Left ventricle myocardium inferior (tissue), 1 donor: ENCODE results near the gene CDC42BPA. TPM values are rescaled to one million over a fixed set of nuclear protein-coding genes. Genes with fewer than 3 reads are reported as not detected.

ENCODE experiments used
- DNase-seq: peaks from one replicate; pipeline ENCODE4 v3.0.0-alpha.2; 2020
- H3K27ac ChIP-seq: fragments of 200-600 bp; replicated peaks from 2 replicates; pipeline ENCODE4 v1.8.0; 2021
- H3K27me3 ChIP-seq: fragments of 200-600 bp; 2 replicates; pipeline ENCODE4 v1.8.0; 2021; ENCODE audit warnings: low read depth
- H3K36me3 ChIP-seq: fragments of 200-600 bp; 2 replicates; pipeline ENCODE4 v1.8.0; 2021
- H3K4me1 ChIP-seq: fragments of 200-600 bp; 2 replicates; pipeline ENCODE4 v1.8.0; 2021
- H3K4me3 ChIP-seq: fragments of 200-600 bp; 2 replicates; pipeline ENCODE4 v1.8.0; 2021; ENCODE audit warnings: mild to moderate bottlenecking, moderate library complexity
- H3K9me3 ChIP-seq: fragments of 200-600 bp; replicated peaks from 2 replicates; pipeline ENCODE4 v1.8.0; 2021
- CTCF ChIP-seq: fragments of 200-600 bp; IDR thresholded peaks from 2 replicates; pipeline ENCODE4 v1.8.0; 2021; ENCODE audit warnings: antibody characterized with exemption, mild to moderate bottlenecking, borderline replicate concordance
- intact Hi-C: fragments of 100-400 bp; cut with micrococcal nuclease; formaldehyde crosslinking; loops from one replicate; pipeline ENCODE4 v1.11.0; 2022
- total RNA-seq: library from RNA; stranded (reverse); fragmentation: NEBNext Ultra II Directional; extraction: Animal tissue kit (Norgen Biotek cat#: 25700); gene quantifications from one replicate; pipeline ENCODE4 v1.2.1, GENCODE V29; 2021
- donor health status: DM: no; HTN: yes; CAD: no; lungs with severe emphysema.

CDC42BPA gene
- total RNA-seq, 1 donor from 2014 or later, result 35.1 TPM

- Histone ChIP-seq H3K4me1 (peaks cover 36% of the 10 kb centered on the region), H3K9me3 (no peaks in the 10 kb centered on the region), H3K36me3 (no peaks in the 10 kb centered on the region), H3K27ac (no peak overlapping the region), H3K27me3 (no peaks in the 10 kb centered on the region), H3K4me3 (no peak overlapping the region)
- intact Hi-C loops, result no loop called here
- no peak for DNase-seq
- no peak for TF ChIP-seq CTCF
Measured at GRCh38 chr1:227300682-227301081, 17.6 kb downstream of the CDC42BPA start.

GRCh38 chr1:227299688-227300087 lies 18.6 kb downstream of the CDC42BPA start:
- H3K4me3 ChIP-seq, result peak overlapping the region; percentile 24
- no peaks in the 10 kb centered on the region for H3K9me3 ChIP-seq
- H3K27ac ChIP-seq, result peak overlapping the region; percentile 72
- intact Hi-C loops, result no loop called here
- peaks cover 39% of the 10 kb centered on the region for H3K4me1 ChIP-seq
- H3K36me3 ChIP-seq, result no peaks in the 10 kb centered on the region
- TF ChIP-seq CTCF, result no peak
- H3K27me3 ChIP-seq, result no peaks in the 10 kb centered on the region
- DNase-seq, result no peak

GRCh38 chr1:227299241-227299627 lies 19.1 kb downstream of the CDC42BPA start:
- intact Hi-C loops, result no loop called here
- TF ChIP-seq CTCF, result no peak
- H3K4me1 ChIP-seq, result peaks cover 39% of the 10 kb centered on the region
- H3K36me3 ChIP-seq, result no peaks in the 10 kb centered on the region
- no peak for DNase-seq
- peak overlapping the region; percentile 72 for H3K27ac ChIP-seq
- no peaks in the 10 kb centered on the region for H3K27me3 ChIP-seq
- no peaks in the 10 kb centered on the region for H3K9me3 ChIP-seq
- peak overlapping the region; percentile 24 for H3K4me3 ChIP-seq

GRCh38 chr1:227298512-227299240 lies 19.6 kb downstream of the CDC42BPA start:
- Histone ChIP-seq H3K4me1 (peaks cover 35% of the 10 kb centered on the region), H3K27me3 (no peaks in the 10 kb centered on the region), H3K9me3 (no peaks in the 10 kb centered on the region), H3K4me3 (peak overlapping the region; percentile 24), H3K27ac (peak overlapping the region; percentile 72), H3K36me3 (no peaks in the 10 kb centered on the region)
- intact Hi-C loops, result no loop called here
- no peak for TF ChIP-seq CTCF
- DNase-seq, result no peak

- Histone ChIP-seq H3K27me3 (no peaks in the 10 kb centered on the region), H3K4me1 (peaks cover 30% of the 10 kb centered on the region), H3K36me3 (no peaks in the 10 kb centered on the region), H3K9me3 (no peaks in the 10 kb centered on the region), H3K4me3 (no peak overlapping the region), H3K27ac (no peak overlapping the region)
- intact Hi-C loops, result no loop called here
- TF ChIP-seq CTCF, result no peak
- DNase-seq, result no peak
Measured at GRCh38 chr1:227297073-227297793, 21.1 kb downstream of the CDC42BPA start.
